HEK293 (cell line): ENCODE results near the gene CACHD1.

ENCODE experiments used
- CTCF ChIP-seq: fragments of 450-650 bp; formaldehyde crosslinking; IDR thresholded peaks from 2 replicates; pipeline ENCODE4 v1.5.1; 2016; ENCODE audit warnings: missing biosample characterization, missing genetic modification characterization
- PATZ1 ChIP-seq: fragments of 450-650 bp; formaldehyde crosslinking; IDR thresholded peaks from 2 replicates; pipeline ENCODE4 v1.5.1; 2016; ENCODE audit warnings: missing biosample characterization, missing genetic modification characterization
- PRDM2 ChIP-seq: fragments of 450-650 bp; formaldehyde crosslinking; IDR thresholded peaks from 2 replicates; pipeline ENCODE4 v1.5.1; 2016; ENCODE audit warnings: missing biosample characterization, missing genetic modification characterization, borderline replicate concordance
- YY1 ChIP-seq: fragments of 450-650 bp; formaldehyde crosslinking; IDR thresholded peaks from 2 replicates; pipeline ENCODE4 v1.5.1; 2018; ENCODE audit warnings: missing biosample characterization, missing genetic modification characterization
- ZBTB11 ChIP-seq: fragments of 450-650 bp; formaldehyde crosslinking; conservative IDR thresholded peaks from 2 replicates; pipeline ENCODE4 v1.5.1; 2016; ENCODE audit warnings: low read depth, missing biosample characterization, missing genetic modification characterization
- ZNF121 ChIP-seq: fragments of 450-650 bp; formaldehyde crosslinking; IDR thresholded peaks from 2 replicates; pipeline ENCODE4 v1.5.1; 2016; ENCODE audit warnings: missing biosample characterization, missing genetic modification characterization
- ZNF138 ChIP-seq: fragments of 450-650 bp; formaldehyde crosslinking; IDR thresholded peaks from 2 replicates; pipeline ENCODE4 v1.5.1; 2016; ENCODE audit warnings: missing biosample characterization, missing genetic modification characterization, borderline replicate concordance
- ZNF146 ChIP-seq: fragments of 450-650 bp; formaldehyde crosslinking; IDR thresholded peaks from 2 replicates; pipeline ENCODE4 v1.5.1; 2016; ENCODE audit warnings: missing biosample characterization, missing genetic modification characterization
- ZNF2 ChIP-seq: fragments of 450-650 bp; formaldehyde crosslinking; IDR thresholded peaks from 2 replicates; pipeline ENCODE4 v1.5.1; 2016; ENCODE audit warnings: missing biosample characterization, missing genetic modification characterization
- ZNF274 ChIP-seq, 2 experiments: fragments of 200-500 bp in 1 of 2; fragments of 450-650 bp in 1 of 2; sonication (Bioruptor generic) in 1 of 2; formaldehyde crosslinking in 1 of 2; IDR thresholded peaks; 2 replicates each; pipeline versions ENCODE4 v1.5.1 to v1.6.1; 2014 to 2016; ENCODE audit warnings: borderline replicate concordance in 1 of 2, inconsistent platforms in 1 of 2, low read length in 1 of 2, missing biosample characterization in 1 of 2, missing genetic modification characterization in 1 of 2
- ZNF302 ChIP-seq: fragments of 450-650 bp; formaldehyde crosslinking; IDR thresholded peaks from 2 replicates; pipeline ENCODE4 v1.5.1; 2016; ENCODE audit warnings: missing biosample characterization, missing genetic modification characterization, low read depth
- ZNF362 ChIP-seq: fragments of 450-650 bp; formaldehyde crosslinking; IDR thresholded peaks from 2 replicates; pipeline ENCODE4 v1.5.1; 2016; ENCODE audit warnings: missing biosample characterization, missing genetic modification characterization
- ZNF513 ChIP-seq: fragments of 450-650 bp; IDR thresholded peaks from 2 replicates; pipeline ENCODE4 v1.5.1; 2018; ENCODE audit warnings: missing biosample characterization, missing genetic modification characterization
- ZNF843 ChIP-seq: fragments of 450-650 bp; formaldehyde crosslinking; IDR thresholded peaks from 2 replicates; pipeline ENCODE4 v1.5.1; 2016; ENCODE audit warnings: missing biosample characterization, missing genetic modification characterization

GRCh38 chr1:64514197-64514765 is 44.4 kb downstream of the CACHD1 start:
- TF ChIP-seq PRDM2 (tag by site-specific recombination) (no peak), ZNF138 (tag by site-specific recombination) (no peak), CTCF (tag by site-specific recombination) (no peak), ZNF274 (IDR thresholded peaks at IDR 0.05; ENCODE audit: low read length) (no peak), ZNF274 (tag by site-specific recombination; IDR thresholded peaks at IDR 0.05; ENCODE audit: borderline replicate concordance) (no peak), ZNF2 (tag by site-specific recombination) (0 out of 2 replicates have a peak, but pooled peaks have one; percentile 52), ZNF146 (tag by site-specific recombination) (no peak), ZNF121 (tag by site-specific recombination) (no peak), ZBTB11 (0 out of 2 replicates have a peak, but pooled peaks have one; percentile 8), ZNF513 (tag by site-specific recombination) (peak; percentile 39; the same call in 1 of the 2 replicates), YY1 (tag by site-specific recombination) (no peak; the same call in 1 of the 2 replicates), ZNF843 (tag by site-specific recombination) (peak; percentile 98), ZNF302 (tag by site-specific recombination) (0 out of 2 replicates have a peak, but pooled peaks have one; percentile 32), PATZ1 (tag by site-specific recombination) (peak; percentile 17; the same call in 1 of the 2 replicates), ZNF362 (tag by site-specific recombination) (no peak)
